ENCODE measurements around the gene PRSS27.

- TF ChIP-seq CTCF (IDR thresholded peaks at IDR 0.05): no peak
- TF ChIP-seq EP300 (IDR thresholded peaks at IDR 0.05; ENCODE audit: borderline replicate concordance in 1 of 2, low read depth in 1 of 2, low read length in 1 of 2): no peak
- TF ChIP-seq MAX (IDR thresholded peaks at IDR 0.05; ENCODE audit: low read depth): no peak
- no peak for TF ChIP-seq USF1 (IDR thresholded peaks at IDR 0.05; ENCODE audit: borderline replicate concordance, low read depth)
- no peak for TF ChIP-seq EZH2phosphoT487 (IDR thresholded peaks at IDR 0.05; ENCODE audit: borderline replicate concordance, low read depth)
- TF ChIP-seq TCF12 (IDR thresholded peaks at IDR 0.05): no peak
- no peak for TF ChIP-seq USF2 (IDR thresholded peaks at IDR 0.05; ENCODE audit: borderline replicate concordance, low read depth, low read length)
- TF ChIP-seq YY1 (IDR thresholded peaks at IDR 0.05; ENCODE audit: low read depth): no peak
- TF ChIP-seq POLR2AphosphoS5 (IDR thresholded peaks at IDR 0.05; ENCODE audit: low read depth, low read length): no peak
- no peak for TF ChIP-seq REST (IDR thresholded peaks at IDR 0.05; ENCODE audit: low read depth, low read length)
- TF ChIP-seq RXRA (IDR thresholded peaks at IDR 0.05; ENCODE audit: borderline replicate concordance, low read depth): no peak
These were observed 11.0 kb downstream of the PRSS27 start for GRCh38 chr16:2708955-2709587.
